K562 (cell line): Measurements from ENCODE around the gene TINCR. TPM values are rescaled to one million over a fixed set of nuclear protein-coding genes. Genes with fewer than 3 reads are reported as not detected.

Source experiments
- ATAC-seq: fragments of 200-7000 bp; cut with Tn5 transposase; 3 replicates; pipeline ENCODE4 v1.9.1; 2020; ENCODE audit warnings: moderate library complexity
- BruUV-seq: library from RNA; stranded (reverse); fragments of 400-500 nt; replicated peaks from 2 replicates; lab custom pipeline; 2021; lab: Mats Ljungman, UMichigan
- CTCF ChIA-PET: fragments of 300-600 bp; formaldehyde crosslinking; extraction: SDS; loops from one replicate; lab custom pipeline; 2021; ENCODE audit warnings: low intra/inter-chr PET ratio; lab: Yijun Ruan, JAX
- POLR2A ChIA-PET: fragments of 300-600, 350-650 bp; sonication (Branson Sonifier 250); formaldehyde crosslinking; extraction: SDS; loops from one replicate; lab custom pipeline; 2021; ENCODE audit warnings: antibody characterized with exemption, inconsistent platforms; lab: Yijun Ruan, JAX
- DNase-seq, 4 experiments: peaks; one replicate each; pipeline versions ENCODE4 v3.0.0 to v3.0.0-alpha.2; 2011 to 2018; ENCODE audit warnings: low spot score in 3 of 4, mixed read lengths in 3 of 4; ENCODE audit errors: extremely low read depth in 1 of 4
- FAIRE-seq: peaks from 2 replicates; lab custom pipeline; 2011; peaks lifted over from hg19 to GRCh38; lab: Jason Lieb, UNC
- H2AFZ ChIP-seq: 2 replicates; pipeline ENCODE4 v1.6.0; 2011; ENCODE audit warnings: low read depth, low read length, control low read depth, inconsistent platforms
- H3K27ac ChIP-seq: fragments of 200-600 bp; 3 replicates; pipeline ENCODE4 v1.8.0; 2011; ENCODE audit warnings: low read depth, mild to moderate bottlenecking, control low read depth, inconsistent platforms, low read length, moderate library complexity, mixed read lengths; ENCODE audit errors: extremely low read depth
- H3K27me3 ChIP-seq, 2 experiments: fragments of 300-600 bp in 1 of 2; 2 replicates in 1 of 2; 3 replicates in 1 of 2; pipeline versions ENCODE4 v1.6.0 to v1.8.0; 2011; ENCODE audit warnings: inconsistent platforms in 2 of 2, low read length in 2 of 2, mild to moderate bottlenecking in 1 of 2, mixed read lengths in 1 of 2, moderate library complexity in 1 of 2; ENCODE audit not compliant: control insufficient read depth in 2 of 2, insufficient read depth in 2 of 2
- H3K36me3 ChIP-seq: fragments of 300-600 bp; 3 replicates; pipeline ENCODE4 v1.8.0; 2011; ENCODE audit warnings: mild to moderate bottlenecking, low read length, inconsistent platforms; ENCODE audit not compliant: control insufficient read depth, insufficient read depth
- H3K4me1 ChIP-seq, 2 experiments: fragments of 200-600 bp in 1 of 2; replicated peaks in 1 of 2; 2 replicates in 1 of 2; 3 replicates in 1 of 2; pipeline versions ENCODE4 v1.5.1 to v1.8.0; 2011; ENCODE audit warnings: inconsistent platforms in 2 of 2, low read length in 2 of 2, mild to moderate bottlenecking in 1 of 2, mixed read lengths in 1 of 2, moderate library complexity in 1 of 2; ENCODE audit not compliant: control insufficient read depth in 2 of 2, insufficient read depth in 2 of 2
- H3K4me2 ChIP-seq: 2 replicates; pipeline ENCODE4 v1.6.1; 2011; ENCODE audit warnings: low read length, control low read depth, inconsistent platforms, mixed read lengths; ENCODE audit not compliant: insufficient read depth
- H3K4me3 ChIP-seq: fragments of 200-600 bp; sonication (generic), shearing (Covaris generic); 2 replicates; pipeline ENCODE4 v1.5.1; 2016; ENCODE audit warnings: control low read depth, inconsistent platforms
- H3K79me2 ChIP-seq: fragments of 200-600 bp; 3 replicates; pipeline ENCODE4 v1.8.0; 2011; ENCODE audit warnings: low read length, inconsistent platforms; ENCODE audit not compliant: control insufficient read depth, insufficient read depth
- H3K9ac ChIP-seq, 2 experiments: 2 replicates each; pipeline versions ENCODE4 v1.6.0 to v1.6.1; 2011; ENCODE audit warnings: low read depth in 2 of 2, low read length in 2 of 2, control low read depth in 1 of 2, inconsistent platforms in 1 of 2, mild to moderate bottlenecking in 1 of 2, mixed read lengths in 1 of 2; ENCODE audit not compliant: insufficient read depth in 1 of 2
- H3K9me1 ChIP-seq: one replicate; pipeline ENCODE4 v1.6.0; 2011; ENCODE audit warnings: inconsistent platforms, mild to moderate bottlenecking, low read length, moderate library complexity; ENCODE audit not compliant: control insufficient read depth, insufficient read depth
- H3K9me3 ChIP-seq: replicated peaks from 2 replicates; pipeline ENCODE4 v1.5.1; 2011; ENCODE audit warnings: low read depth, low read length, inconsistent platforms; ENCODE audit not compliant: control insufficient read depth, insufficient read depth
- H4K20me1 ChIP-seq: replicated peaks from 2 replicates; pipeline ENCODE4 v1.6.1; 2011; ENCODE audit warnings: low read length, inconsistent platforms, mixed read lengths; ENCODE audit not compliant: control insufficient read depth, insufficient read depth
- CC2D1A ChIP-seq: fragments of 450-650 bp; IDR thresholded peaks from 2 replicates; pipeline ENCODE4 v1.6.1; 2017; ENCODE audit warnings: mild to moderate bottlenecking
- NR3C1 ChIP-seq: sonication (generic); formaldehyde crosslinking; IDR thresholded peaks from 2 replicates; pipeline ENCODE4 v1.8.1; 2022; ENCODE audit warnings: missing genetic modification reagents
- PBX2 ChIP-seq, 2 experiments: IDR thresholded peaks in 1 of 2; conservative IDR thresholded peaks in 1 of 2; 2 replicates each; pipeline ENCODE4 v1.6.1; 2016; ENCODE audit warnings: low read depth in 2 of 2, mild to moderate bottlenecking in 1 of 2, missing compliant biosample characterization in 1 of 2, missing genetic modification characterization in 1 of 2, moderate library complexity in 1 of 2
- WGBS: fragments of 100-300 bp; shearing (Covaris generic); methylation state at CpG from one replicate; pipeline ENCODE4 v1.1.6; 2016; ENCODE audit warnings: low coverage, mixed read lengths; ENCODE audit not compliant: insufficient coverage; ENCODE audit errors: missing lambda C conversion rate; 5-methylcytosine and 5-hydroxymethylcytosine counted together
- in situ Hi-C: fragments of 300-500 bp; cut with MboI; formaldehyde crosslinking; loops from 4 replicates; pipeline ENCODE4 v1.15.0; 2018; ENCODE audit warnings: inconsistent platforms, mixed read lengths
- intact Hi-C: fragments of 100-400 bp; cut with micrococcal nuclease; formaldehyde crosslinking; loops from 2 replicates; pipeline ENCODE4 v1.14.2; 2022
- polyA plus RNA-seq, 8 experiments: library from polyadenylated mRNA; depleted of rRNA in 4 of 8; stranded (reverse) in 5 of 8; unstranded in 3 of 8; fragments of >200 nt; fragmentation: Nextera tagmentation in 2 of 8; fragmentation: Illumina TruSeq in 1 of 8; extraction: Ambion mirVana in 2 of 8; extraction: Trizol in 1 of 8; gene quantifications; 2 replicates each; pipeline versions ENCODE4 v1.2.1 to v1.2.3, GENCODE V29; 2011 to 2014; ENCODE audit warnings: inconsistent platforms in 1 of 8, missing spikeins in 1 of 8
- total RNA-seq, 7 experiments: library from RNA; depleted of rRNA in 6 of 7; stranded (reverse); fragments of >200 nt in 6 of 7; fragmentation: Illumina TruSeq in 2 of 7; extraction: Trizol in 2 of 7; gene quantifications; 2 replicates each; pipeline versions ENCODE4 v1.2.1 to v1.2.3, GENCODE V29; 2011 to 2021; ENCODE audit warnings: low replicate concordance in 1 of 7

The TINCR gene
- total and polyA plus RNA-seq, 9 of the 15 experiments (the other 6 are each of a cell fraction or from before 2014, with no cell fraction given), result 0.03 to 0.24 (median 0.09) TPM; not detected in 1

GRCh38 chr19:5605362-5605761 lies 37.6 kb upstream of the TINCR start (continued):
- TF ChIP-seq PBX2 (CRISPR knock-in tag; IDR thresholded peaks at IDR 0.05; ENCODE audit: low read depth) (no peak), PBX2 (tag; conservative IDR thresholded peaks at IDR 0.05; ENCODE audit: low read depth) (no peak)

DNA sequence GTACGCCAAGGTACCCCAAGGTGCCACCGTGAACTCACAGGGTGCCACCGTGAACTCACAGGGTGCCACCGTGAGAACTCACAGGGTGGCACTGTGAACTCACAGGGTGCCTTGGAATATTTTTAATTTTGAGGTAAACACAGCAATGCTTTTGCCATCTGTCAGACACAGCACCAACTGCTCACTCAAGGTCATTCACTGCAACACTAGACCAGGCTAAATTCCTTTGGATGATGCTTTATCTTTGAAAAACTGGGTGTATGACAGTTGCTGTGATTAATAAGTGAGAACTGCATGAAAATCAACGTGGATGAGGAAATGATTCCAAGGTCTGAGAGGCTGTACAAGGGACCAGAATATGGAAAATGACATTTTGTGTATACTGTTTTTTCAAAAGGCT lies 35.9 kb upstream of the TINCR start:
- no peak for FAIRE-seq
- H3K9me1 ChIP-seq, result no peaks in the 10 kb centered on the region
- no peak for DNase-seq
- H3K4me3 ChIP-seq, result no peak overlapping the region
- no peak for ATAC-seq
- in situ Hi-C loops, result no loop called here
- POLR2A ChIA-PET, result interaction anchor here (1.9 kb wide), 1 partner anchor 18 kb away, joined by 7 read pairs; the partner anchor contains the start of genes SAFB and SAFB2
- BruUV-seq, result no TSS peak
- H3K9me3 ChIP-seq, result no peaks in the 10 kb centered on the region
- 86% methylated on average over 5 of the region's 5 CpGs for WGBS
- H2AFZ ChIP-seq, result no peak overlapping the region
- H4K20me1 ChIP-seq, result 0 out of 2 replicates have a peak, but pooled peaks cover 4% of the 10 kb centered on the region
- peaks cover 34% of the 10 kb centered on the region for H3K79me2 ChIP-seq
- peaks cover 91% of the 10 kb centered on the region for H3K36me3 ChIP-seq
- H3K4me1 ChIP-seq, result no peaks in the 10 kb centered on the region
- intact Hi-C loops, result no loop called here
- TF ChIP-seq NR3C1 (CRISPR knock-in tag) (no peak), CC2D1A (no peak)
- TF ChIP-seq, all 486 proteins: peak for 0
- CTCF ChIA-PET, result no interaction called here
- Histone ChIP-seq H3K9ac (no peak overlapping the region), H3K4me2 (no peak overlapping the region), H3K27me3 (no peaks in the 10 kb centered on the region), H3K27ac (no peak overlapping the region)
